ENCODE data around the gene MGARP. TPM values are rescaled to one million over a fixed set of nuclear protein-coding genes. Genes with fewer than 3 reads are reported as not detected.

Gene MGARP
- total and polyA plus RNA-seq, 2 experiments from 2014 or later = 2.4 to 4.1 TPM

DNA sequence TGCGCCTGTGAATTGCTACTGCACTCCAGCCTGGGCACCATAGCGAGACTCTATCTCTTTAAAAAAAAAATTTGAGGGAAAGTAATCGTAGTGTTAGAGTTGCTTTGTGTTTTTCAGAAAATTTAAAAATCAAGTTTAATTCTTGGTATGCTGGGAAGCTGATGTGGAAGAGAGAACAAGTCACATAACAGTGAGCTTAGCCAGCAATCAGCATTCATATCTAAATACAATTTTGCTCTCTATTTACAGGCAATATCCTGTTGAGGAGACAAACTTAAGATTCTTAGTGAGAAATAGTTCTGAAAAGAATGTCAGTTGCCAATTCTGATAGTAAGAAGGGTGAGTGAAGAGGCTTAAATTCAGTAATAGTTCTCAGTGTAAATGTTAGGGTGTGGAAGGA lies 31.9 kb upstream of the MGARP start:
- DNase-seq (ENCODE audit: low spot score) (no peak), ATAC-seq (no peak)
- H3K36me3 Mint-ChIP-seq (ENCODE audit: low read depth) = peaks cover 10% of the 10 kb centered on the region; the same call in 2 of the 3 replicates
- peaks cover 100% of the 10 kb centered on the region for H3K79me2 ChIP-seq (replicated peaks; ENCODE audit: insufficient read depth)
- no peaks in the 10 kb centered on the region for H3K27me3 ChIP-seq (ENCODE audit: insufficient read depth)
- peaks cover 58% of the 10 kb centered on the region for H3K4me1 ChIP-seq (ENCODE audit: insufficient read depth)
- H3K36me3 ChIP-seq (ENCODE audit: insufficient read depth) = no peaks in the 10 kb centered on the region
- H3K4me3 ChIP-seq = no peak overlapping the region
- H3K4me1 Mint-ChIP-seq = peaks cover 59% of the 10 kb centered on the region
- H3K27me3 Mint-ChIP-seq (ENCODE audit: insufficient read depth, low read depth, poor library complexity) = peaks cover 3% of the 10 kb centered on the region
- no peaks in the 10 kb centered on the region for H3K9me2 ChIP-seq (ENCODE audit: insufficient read depth)
- no peak overlapping the region for H3K4me2 ChIP-seq
- no peak overlapping the region for H3K4me3 Mint-ChIP-seq
- no peak overlapping the region for H3K27ac Mint-ChIP-seq
- no peak for TF ChIP-seq ZNF114 (CRISPR knock-in tag; IDR thresholded peaks at IDR 0.05)
- no peak for TF ChIP-seq CREB1 (CRISPR knock-in tag; IDR thresholded peaks at IDR 0.05; ENCODE audit: low read depth)
- no peak for TF ChIP-seq EZH2 (IDR thresholded peaks at IDR 0.05; ENCODE audit: low read depth, unreplicated experiment)
- TF ChIP-seq, protein P1, sequence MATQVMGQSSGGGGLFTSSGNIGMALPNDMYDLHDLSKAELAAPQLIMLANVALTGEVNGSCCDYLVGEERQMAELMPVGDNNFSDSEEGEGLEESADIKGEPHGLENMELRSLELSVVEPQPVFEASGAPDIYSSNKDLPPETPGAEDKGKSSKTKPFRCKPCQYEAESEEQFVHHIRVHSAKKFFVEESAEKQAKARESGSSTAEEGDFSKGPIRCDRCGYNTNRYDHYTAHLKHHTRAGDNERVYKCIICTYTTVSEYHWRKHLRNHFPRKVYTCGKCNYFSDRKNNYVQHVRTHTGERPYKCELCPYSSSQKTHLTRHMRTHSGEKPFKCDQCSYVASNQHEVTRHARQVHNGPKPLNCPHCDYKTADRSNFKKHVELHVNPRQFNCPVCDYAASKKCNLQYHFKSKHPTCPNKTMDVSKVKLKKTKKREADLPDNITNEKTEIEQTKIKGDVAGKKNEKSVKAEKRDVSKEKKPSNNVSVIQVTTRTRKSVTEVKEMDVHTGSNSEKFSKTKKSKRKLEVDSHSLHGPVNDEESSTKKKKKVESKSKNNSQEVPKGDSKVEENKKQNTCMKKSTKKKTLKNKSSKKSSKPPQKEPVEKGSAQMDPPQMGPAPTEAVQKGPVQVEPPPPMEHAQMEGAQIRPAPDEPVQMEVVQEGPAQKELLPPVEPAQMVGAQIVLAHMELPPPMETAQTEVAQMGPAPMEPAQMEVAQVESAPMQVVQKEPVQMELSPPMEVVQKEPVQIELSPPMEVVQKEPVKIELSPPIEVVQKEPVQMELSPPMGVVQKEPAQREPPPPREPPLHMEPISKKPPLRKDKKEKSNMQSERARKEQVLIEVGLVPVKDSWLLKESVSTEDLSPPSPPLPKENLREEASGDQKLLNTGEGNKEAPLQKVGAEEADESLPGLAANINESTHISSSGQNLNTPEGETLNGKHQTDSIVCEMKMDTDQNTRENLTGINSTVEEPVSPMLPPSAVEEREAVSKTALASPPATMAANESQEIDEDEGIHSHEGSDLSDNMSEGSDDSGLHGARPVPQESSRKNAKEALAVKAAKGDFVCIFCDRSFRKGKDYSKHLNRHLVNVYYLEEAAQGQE (IDR thresholded peaks at IDR 0.05; ENCODE audit: unreplicated experiment) = no peak
- no peak for TF ChIP-seq POLR2AphosphoS5 (IDR thresholded peaks at IDR 0.05; ENCODE audit: low read depth)
- no peak for TF ChIP-seq STAT1 (IDR thresholded peaks at IDR 0.05; ENCODE audit: unreplicated experiment)
- TF ChIP-seq, protein P2, sequence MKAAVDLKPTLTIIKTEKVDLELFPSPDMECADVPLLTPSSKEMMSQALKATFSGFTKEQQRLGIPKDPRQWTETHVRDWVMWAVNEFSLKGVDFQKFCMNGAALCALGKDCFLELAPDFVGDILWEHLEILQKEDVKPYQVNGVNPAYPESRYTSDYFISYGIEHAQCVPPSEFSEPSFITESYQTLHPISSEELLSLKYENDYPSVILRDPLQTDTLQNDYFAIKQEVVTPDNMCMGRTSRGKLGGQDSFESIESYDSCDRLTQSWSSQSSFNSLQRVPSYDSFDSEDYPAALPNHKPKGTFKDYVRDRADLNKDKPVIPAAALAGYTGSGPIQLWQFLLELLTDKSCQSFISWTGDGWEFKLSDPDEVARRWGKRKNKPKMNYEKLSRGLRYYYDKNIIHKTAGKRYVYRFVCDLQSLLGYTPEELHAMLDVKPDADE (IDR thresholded peaks at IDR 0.05) = no peak
- TF ChIP-seq JUNB (IDR thresholded peaks at IDR 0.05; ENCODE audit: unreplicated experiment) = no peak
- TF ChIP-seq EZH2phosphoT487 (IDR thresholded peaks at IDR 0.05; ENCODE audit: unreplicated experiment) = no peak
- TF ChIP-seq, protein P3, sequence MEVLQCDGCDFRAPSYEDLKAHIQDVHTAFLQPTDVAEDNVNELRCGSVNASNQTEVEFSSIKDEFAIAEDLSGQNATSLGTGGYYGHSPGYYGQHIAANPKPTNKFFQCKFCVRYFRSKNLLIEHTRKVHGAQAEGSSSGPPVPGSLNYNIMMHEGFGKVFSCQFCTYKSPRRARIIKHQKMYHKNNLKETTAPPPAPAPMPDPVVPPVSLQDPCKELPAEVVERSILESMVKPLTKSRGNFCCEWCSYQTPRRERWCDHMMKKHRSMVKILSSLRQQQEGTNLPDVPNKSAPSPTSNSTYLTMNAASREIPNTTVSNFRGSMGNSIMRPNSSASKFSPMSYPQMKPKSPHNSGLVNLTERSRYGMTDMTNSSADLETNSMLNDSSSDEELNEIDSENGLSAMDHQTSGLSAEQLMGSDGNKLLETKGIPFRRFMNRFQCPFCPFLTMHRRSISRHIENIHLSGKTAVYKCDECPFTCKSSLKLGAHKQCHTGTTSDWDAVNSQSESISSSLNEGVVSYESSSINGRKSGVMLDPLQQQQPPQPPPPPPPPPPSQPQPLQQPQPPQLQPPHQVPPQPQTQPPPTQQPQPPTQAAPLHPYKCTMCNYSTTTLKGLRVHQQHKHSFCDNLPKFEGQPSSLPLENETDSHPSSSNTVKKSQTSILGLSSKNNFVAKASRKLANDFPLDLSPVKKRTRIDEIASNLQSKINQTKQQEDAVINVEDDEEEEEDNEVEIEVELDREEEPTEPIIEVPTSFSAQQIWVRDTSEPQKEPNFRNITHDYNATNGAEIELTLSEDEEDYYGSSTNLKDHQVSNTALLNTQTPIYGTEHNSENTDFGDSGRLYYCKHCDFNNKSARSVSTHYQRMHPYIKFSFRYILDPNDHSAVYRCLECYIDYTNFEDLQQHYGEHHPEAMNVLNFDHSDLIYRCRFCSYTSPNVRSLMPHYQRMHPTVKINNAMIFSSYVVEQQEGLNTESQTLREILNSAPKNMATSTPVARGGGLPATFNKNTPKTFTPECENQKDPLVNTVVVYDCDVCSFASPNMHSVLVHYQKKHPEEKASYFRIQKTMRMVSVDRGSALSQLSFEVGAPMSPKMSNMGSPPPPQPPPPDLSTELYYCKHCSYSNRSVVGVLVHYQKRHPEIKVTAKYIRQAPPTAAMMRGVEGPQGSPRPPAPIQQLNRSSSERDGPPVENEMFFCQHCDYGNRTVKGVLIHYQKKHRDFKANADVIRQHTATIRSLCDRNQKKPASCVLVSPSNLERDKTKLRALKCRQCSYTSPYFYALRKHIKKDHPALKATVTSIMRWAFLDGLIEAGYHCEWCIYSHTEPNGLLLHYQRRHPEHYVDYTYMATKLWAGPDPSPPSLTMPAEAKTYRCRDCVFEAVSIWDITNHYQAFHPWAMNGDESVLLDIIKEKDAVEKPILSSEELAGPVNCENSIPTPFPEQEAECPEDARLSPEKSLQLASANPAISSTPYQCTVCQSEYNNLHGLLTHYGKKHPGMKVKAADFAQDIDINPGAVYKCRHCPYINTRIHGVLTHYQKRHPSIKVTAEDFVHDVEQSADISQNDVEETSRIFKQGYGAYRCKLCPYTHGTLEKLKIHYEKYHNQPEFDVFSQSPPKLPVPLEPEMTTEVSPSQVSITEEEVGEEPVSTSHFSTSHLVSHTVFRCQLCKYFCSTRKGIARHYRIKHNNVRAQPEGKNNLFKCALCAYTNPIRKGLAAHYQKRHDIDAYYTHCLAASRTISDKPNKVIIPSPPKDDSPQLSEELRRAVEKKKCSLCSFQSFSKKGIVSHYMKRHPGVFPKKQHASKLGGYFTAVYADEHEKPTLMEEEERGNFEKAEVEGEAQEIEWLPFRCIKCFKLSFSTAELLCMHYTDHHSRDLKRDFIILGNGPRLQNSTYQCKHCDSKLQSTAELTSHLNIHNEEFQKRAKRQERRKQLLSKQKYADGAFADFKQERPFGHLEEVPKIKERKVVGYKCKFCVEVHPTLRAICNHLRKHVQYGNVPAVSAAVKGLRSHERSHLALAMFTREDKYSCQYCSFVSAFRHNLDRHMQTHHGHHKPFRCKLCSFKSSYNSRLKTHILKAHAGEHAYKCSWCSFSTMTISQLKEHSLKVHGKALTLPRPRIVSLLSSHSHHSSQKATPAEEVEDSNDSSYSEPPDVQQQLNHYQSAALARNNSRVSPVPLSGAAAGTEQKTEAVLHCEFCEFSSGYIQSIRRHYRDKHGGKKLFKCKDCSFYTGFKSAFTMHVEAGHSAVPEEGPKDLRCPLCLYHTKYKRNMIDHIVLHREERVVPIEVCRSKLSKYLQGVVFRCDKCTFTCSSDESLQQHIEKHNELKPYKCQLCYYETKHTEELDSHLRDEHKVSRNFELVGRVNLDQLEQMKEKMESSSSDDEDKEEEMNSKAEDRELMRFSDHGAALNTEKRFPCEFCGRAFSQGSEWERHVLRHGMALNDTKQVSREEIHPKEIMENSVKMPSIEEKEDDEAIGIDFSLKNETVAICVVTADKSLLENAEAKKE (CRISPR knock-in tag; IDR thresholded peaks at IDR 0.05) = no peak
- no peak for TF ChIP-seq NANOG (IDR thresholded peaks at IDR 0.05; ENCODE audit: borderline replicate concordance)
- TF ChIP-seq, protein P4, sequence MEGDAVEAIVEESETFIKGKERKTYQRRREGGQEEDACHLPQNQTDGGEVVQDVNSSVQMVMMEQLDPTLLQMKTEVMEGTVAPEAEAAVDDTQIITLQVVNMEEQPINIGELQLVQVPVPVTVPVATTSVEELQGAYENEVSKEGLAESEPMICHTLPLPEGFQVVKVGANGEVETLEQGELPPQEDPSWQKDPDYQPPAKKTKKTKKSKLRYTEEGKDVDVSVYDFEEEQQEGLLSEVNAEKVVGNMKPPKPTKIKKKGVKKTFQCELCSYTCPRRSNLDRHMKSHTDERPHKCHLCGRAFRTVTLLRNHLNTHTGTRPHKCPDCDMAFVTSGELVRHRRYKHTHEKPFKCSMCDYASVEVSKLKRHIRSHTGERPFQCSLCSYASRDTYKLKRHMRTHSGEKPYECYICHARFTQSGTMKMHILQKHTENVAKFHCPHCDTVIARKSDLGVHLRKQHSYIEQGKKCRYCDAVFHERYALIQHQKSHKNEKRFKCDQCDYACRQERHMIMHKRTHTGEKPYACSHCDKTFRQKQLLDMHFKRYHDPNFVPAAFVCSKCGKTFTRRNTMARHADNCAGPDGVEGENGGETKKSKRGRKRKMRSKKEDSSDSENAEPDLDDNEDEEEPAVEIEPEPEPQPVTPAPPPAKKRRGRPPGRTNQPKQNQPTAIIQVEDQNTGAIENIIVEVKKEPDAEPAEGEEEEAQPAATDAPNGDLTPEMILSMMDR (conservative IDR thresholded peaks at IDR 0.05; ENCODE audit: low read depth in 2 of 2) = no peak
- TF ChIP-seq ZNF331 (CRISPR knock-in tag; IDR thresholded peaks at IDR 0.05; ENCODE audit: low read depth) = no peak
- no peaks in the 10 kb centered on the region for H3K9me3 Mint-ChIP-seq
- H3F3A ChIP-seq (replicated peaks; ENCODE audit: low read depth) = no peaks in the 10 kb centered on the region
- no peak overlapping the region for H2AFZ ChIP-seq
- 0 out of 2 replicates have a peak overlapping the region, but pooled peaks have one; percentile 4 for H3K27ac ChIP-seq (ENCODE audit: low read depth)
- peaks cover 54% of the 10 kb centered on the region for H4K20me1 ChIP-seq (replicated peaks; ENCODE audit: insufficient read depth)
